LNCaP clone FGC (cell line): ENCODE data around the gene RABGGTB.

Experiments used
- DNase-seq: peaks from one replicate; pipeline ENCODE4 v3.0.0-alpha.2; 2011; ENCODE audit warnings: low read depth
- H3K4me3 ChIP-seq: 2 replicates; pipeline ENCODE4 v1.5.1; 2011; ENCODE audit warnings: mild to moderate bottlenecking, low read depth, low read length, control low read depth
- TF ChIP-seq, protein P1 (sequence below): IDR thresholded peaks from 2 replicates; pipeline ENCODE4 v1.5.1; 2012; ENCODE audit warnings: mild to moderate bottlenecking; ENCODE audit not compliant: control insufficient read depth, insufficient read depth; ENCODE audit errors: extremely low read depth

The RABGGTB gene

DNA sequence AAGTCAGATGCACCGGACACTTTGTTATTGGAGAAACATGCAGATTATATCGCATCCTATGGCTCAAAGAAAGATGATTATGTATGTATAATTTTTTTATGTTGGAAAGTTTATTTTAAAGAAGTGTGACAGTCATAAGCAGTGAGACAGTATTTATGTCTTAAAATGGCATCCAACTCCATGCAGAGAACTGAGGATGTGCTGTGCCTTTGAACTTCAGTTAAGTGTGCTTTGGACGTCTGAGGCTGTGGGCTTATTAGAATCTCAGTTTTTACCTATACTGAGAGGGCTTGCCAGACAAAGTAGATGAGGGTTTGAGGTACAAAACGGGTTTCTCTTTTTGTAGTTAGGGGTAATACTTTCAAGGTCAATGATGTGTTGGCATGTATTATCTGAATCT, 1.5 kb downstream of the RABGGTB start:
- TF ChIP-seq, protein P1, sequence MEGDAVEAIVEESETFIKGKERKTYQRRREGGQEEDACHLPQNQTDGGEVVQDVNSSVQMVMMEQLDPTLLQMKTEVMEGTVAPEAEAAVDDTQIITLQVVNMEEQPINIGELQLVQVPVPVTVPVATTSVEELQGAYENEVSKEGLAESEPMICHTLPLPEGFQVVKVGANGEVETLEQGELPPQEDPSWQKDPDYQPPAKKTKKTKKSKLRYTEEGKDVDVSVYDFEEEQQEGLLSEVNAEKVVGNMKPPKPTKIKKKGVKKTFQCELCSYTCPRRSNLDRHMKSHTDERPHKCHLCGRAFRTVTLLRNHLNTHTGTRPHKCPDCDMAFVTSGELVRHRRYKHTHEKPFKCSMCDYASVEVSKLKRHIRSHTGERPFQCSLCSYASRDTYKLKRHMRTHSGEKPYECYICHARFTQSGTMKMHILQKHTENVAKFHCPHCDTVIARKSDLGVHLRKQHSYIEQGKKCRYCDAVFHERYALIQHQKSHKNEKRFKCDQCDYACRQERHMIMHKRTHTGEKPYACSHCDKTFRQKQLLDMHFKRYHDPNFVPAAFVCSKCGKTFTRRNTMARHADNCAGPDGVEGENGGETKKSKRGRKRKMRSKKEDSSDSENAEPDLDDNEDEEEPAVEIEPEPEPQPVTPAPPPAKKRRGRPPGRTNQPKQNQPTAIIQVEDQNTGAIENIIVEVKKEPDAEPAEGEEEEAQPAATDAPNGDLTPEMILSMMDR, result no peak
- H3K4me3 ChIP-seq, result peak overlapping the region; percentile 96
- DNase-seq, result no peak

DNA sequence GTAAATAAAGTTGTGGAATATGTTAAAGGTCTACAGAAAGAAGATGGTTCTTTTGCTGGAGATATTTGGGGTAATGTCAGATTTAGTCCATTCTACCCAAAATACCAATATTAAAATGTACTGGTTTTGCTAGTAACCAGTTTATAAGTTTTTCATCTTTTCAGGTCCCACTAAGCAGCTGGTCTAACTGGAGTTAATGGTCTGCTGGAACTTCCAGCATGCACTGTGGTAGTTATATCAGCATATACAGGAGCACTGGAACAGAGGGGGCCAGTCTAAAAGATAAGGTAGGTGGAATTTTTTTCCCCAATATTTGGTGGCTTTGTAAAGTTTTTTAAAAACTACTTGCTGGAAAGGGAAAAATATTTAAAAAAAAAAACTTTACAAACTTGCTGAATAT, 3.9 kb downstream of the RABGGTB start:
- no peak for DNase-seq
- H3K4me3 ChIP-seq, result peak overlapping the region; percentile 96
- TF ChIP-seq, protein P1, result no peak

DNA sequence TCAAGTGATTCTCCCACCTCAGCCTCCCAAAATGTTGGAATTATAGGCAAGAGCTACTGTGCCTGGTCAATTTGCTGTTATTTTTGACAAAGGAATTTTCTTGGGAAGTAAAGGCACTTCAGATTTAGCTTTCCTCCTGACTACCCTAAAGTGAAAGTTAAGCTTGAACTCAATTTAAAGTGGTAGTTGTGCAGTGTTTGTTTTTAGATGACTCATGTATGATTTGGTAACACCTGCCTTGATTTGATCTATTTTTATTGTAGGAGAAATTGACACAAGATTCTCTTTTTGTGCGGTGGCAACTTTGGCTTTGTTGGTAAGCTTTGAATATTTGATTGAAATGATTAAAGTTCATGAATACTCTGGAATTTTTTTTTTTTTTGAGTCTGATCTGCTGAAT, 5.0 kb downstream of the RABGGTB start:
- no peak for DNase-seq
- peak overlapping the region; percentile 96 for H3K4me3 ChIP-seq
- TF ChIP-seq, protein P1, result no peak

DNA sequence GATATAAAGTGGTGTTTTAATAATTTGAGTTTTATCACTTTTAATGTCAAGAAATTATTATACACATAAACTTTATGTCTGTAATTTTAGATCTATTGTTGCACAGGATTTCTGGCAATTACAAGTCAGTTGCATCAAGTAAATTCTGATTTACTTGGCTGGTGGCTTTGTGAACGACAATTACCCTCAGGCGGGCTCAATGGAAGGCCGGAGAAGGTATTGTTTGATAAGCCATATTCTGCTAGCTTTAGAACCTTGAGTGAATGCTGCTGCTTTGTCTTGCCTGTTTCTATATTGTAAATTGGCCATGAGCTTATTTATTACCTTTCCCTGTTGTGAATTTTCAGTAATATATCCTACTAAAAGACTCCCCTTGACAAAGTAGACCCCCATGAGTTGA, 6.0 kb downstream of the RABGGTB start:
- no peak overlapping the region for H3K4me3 ChIP-seq
- TF ChIP-seq, protein P1, result no peak
- DNase-seq, result no peak

DNA sequence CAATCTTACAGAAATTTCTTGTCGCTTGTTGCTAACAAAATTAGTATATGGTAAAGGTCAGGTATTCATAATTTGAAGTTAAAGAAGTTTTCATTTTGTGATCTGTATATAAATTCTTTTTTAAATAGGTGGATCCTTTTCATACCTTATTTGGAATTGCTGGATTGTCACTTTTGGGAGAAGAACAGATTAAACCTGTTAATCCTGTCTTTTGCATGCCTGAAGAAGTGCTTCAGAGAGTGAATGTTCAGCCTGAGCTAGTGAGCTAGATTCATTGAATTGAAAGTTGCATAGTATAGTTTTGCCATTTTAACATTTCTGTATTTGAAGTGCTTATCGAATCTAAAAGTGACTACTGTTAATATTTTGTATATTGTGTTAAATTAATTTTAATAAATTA, 8.3 kb downstream of the RABGGTB start:
- H3K4me3 ChIP-seq, result no peak overlapping the region
- DNase-seq, result no peak
- TF ChIP-seq, protein P1, result no peak

DNA sequence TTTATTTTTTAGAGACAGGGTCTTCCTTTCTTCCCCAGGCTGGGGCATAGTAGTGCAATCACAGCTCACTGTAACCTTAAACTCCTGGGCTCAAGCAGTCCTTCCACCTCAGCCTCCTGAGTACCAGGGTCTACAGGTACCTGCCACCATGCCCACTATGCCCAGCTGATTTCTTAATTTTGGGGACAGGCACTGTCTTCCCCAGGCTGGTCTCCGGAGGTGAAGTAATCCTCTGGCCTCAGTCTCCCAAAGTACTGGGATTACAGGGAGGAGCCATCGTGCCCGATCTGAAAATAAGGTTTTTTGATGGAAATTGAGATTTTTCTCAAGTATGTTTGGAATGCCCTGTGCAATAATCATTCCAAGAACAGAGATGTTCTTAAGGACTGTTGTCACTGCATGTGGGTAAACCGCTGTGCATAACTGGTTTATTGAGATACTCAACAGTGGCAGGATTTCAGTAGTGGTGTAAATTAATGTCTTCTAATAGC, 9.7 kb downstream of the RABGGTB start:
- no peak for DNase-seq

More for the DNA sequence above, 9.7 kb downstream of the RABGGTB start:
- H3K4me3 ChIP-seq, result no peak overlapping the region
- TF ChIP-seq, protein P1, result no peak
